Breast epithelium (tissue), 3 donors: ENCODE results near the gene SLC10A7.

ENCODE experiments used
- CTCF ChIP-seq, 3 donors: fragments of 450-650 bp; IDR thresholded peaks; one replicate each; pipeline ENCODE4 v1.5.1; 2016 to 2017; ENCODE audit warnings: antibody characterized with exemption in 3 of 3, mild to moderate bottlenecking in 3 of 3, moderate library complexity in 3 of 3
- POLR2A ChIP-seq: fragments of 450-650 bp; IDR thresholded peaks from one replicate; pipeline ENCODE4 v1.6.1; 2016; ENCODE audit warnings: antibody characterized with exemption, mild to moderate bottlenecking, moderate library complexity
- POLR2AphosphoS5 ChIP-seq, 3 donors: sonication (generic); formaldehyde crosslinking; IDR thresholded peaks; one replicate each; pipeline ENCODE4 v1.6.1; 2017; ENCODE audit warnings: antibody characterized with exemption in 3 of 3

DNA sequence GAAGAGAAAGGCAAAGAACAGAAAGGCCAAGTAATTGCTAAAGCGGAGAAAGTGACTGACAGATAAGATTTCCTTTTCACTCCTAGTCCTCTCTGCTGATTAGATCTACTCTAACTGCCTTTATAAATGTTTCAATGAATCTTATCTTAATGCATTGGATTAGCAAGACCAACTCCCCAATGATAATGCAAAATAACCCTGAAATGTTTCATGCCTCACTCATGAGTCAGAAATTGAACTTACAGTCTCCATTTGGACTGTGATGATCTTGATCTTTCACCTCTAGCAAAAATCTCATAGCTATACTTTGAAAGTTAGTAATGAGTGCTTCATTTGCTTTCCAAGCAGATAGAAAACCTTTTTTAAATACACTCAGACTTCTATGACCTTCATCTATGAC lies 26.5 kb downstream of the SLC10A7 start:
- no peak for TF ChIP-seq POLR2AphosphoS5 (IDR thresholded peaks at IDR 0.05)
- no peak for TF ChIP-seq CTCF (IDR thresholded peaks at IDR 0.05)
- TF ChIP-seq POLR2A = no peak
